Tibial artery (tissue), 4 donors: Measurements from ENCODE around the gene MYO3B.

Source experiments
- DNase-seq, 2 donors: peaks; one replicate each; pipeline ENCODE4 v3.0.0-alpha.2; 2019
- H3K27ac ChIP-seq, 2 donors: fragments of 200-600 bp; sonication (generic) in 1 of 2; 1 replicate in 1 of 2; 2 replicates in 1 of 2; pipeline ENCODE4 v1.5.1; 2018 to 2019; ENCODE audit warnings: mild to moderate bottlenecking in 1 of 2
- H3K27me3 ChIP-seq, 2 donors: fragments of 200-600 bp; sonication (generic) in 1 of 2; one replicate each; pipeline versions ENCODE4 v1.5.1 to v1.6.0; 2016 to 2019
- H3K36me3 ChIP-seq, 3 donors: fragments of 200-600 bp; sonication (generic) in 2 of 3; one replicate each; pipeline ENCODE4 v1.5.1; 2016 to 2019; ENCODE audit warnings: mild to moderate bottlenecking in 2 of 3
- H3K4me1 ChIP-seq, 4 donors: fragments of 200-600 bp; sonication (generic) in 2 of 4; 1 replicate in 3 of 4; 2 replicates in 1 of 4; pipeline ENCODE4 v1.5.1; 2016 to 2019
- H3K4me3 ChIP-seq, 2 donors: fragments of 200-600 bp; sonication (generic) in 1 of 2; 1 replicate in 1 of 2; 2 replicates in 1 of 2; pipeline ENCODE4 v1.5.1; 2018 to 2019; ENCODE audit warnings: mild to moderate bottlenecking in 2 of 2
- H3K9me3 ChIP-seq, 3 donors: fragments of 200-600 bp; sonication (generic) in 1 of 3; one replicate each; pipeline ENCODE4 v1.5.1; 2016 to 2019
- intact Hi-C: fragments of 100-400 bp; cut with DNase I; formaldehyde crosslinking; loops from one replicate; pipeline ENCODE4 v1.15.0; 2023; ENCODE audit warnings: low total_unique reads
- TF ChIP-seq, protein P1 (sequence below), 2 experiments: fragments of 200-600 bp in 1 of 2; fragments of 450-650 bp in 1 of 2; IDR thresholded peaks; one replicate each; pipeline ENCODE4 v1.5.1; 2017 to 2019; ENCODE audit warnings: antibody characterized with exemption in 2 of 2, mild to moderate bottlenecking in 1 of 2, moderate library complexity in 1 of 2

Gene MYO3B

DNA sequence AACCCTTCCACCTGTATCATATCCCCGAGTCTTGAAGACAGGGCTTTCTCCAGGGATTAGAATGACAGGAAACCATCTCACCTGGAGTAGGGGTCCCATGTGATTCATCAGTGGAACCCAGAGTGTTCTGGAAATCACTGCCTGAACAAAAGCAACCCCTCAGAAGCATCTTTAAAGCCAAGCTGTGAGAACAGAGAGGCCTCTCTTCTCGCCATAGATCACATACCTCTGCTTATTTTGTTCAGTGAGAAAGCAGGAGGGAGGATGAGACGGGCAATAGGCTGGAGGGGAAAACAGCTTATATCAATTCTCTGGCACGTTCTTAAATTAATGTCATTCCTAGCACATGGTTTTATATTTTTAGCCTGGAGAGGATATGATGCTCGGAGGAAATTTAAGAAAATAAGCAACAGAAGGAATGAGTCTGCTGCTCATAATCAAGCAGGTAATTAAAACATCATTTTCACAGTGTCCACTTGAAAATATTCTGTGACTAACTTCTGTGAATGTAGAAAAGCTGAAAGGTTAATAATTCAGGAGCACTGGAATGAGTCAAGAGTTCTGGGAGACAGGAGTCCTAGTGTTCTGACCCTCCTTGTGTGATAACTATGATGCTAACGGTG, 323.6 kb downstream of the MYO3B start:
- DNase-seq: no peak
- Histone ChIP-seq H3K27me3 (no peaks in the 10 kb centered on the region), H3K4me3 (no peak overlapping the region), H3K36me3 (no peaks in the 10 kb centered on the region), H3K27ac (no peak overlapping the region), H3K9me3 (no peaks in the 10 kb centered on the region), H3K4me1 (peaks cover 0 to 13% (median 10%) of the 10 kb centered on the region in 4 donors)
- TF ChIP-seq, protein P1, sequence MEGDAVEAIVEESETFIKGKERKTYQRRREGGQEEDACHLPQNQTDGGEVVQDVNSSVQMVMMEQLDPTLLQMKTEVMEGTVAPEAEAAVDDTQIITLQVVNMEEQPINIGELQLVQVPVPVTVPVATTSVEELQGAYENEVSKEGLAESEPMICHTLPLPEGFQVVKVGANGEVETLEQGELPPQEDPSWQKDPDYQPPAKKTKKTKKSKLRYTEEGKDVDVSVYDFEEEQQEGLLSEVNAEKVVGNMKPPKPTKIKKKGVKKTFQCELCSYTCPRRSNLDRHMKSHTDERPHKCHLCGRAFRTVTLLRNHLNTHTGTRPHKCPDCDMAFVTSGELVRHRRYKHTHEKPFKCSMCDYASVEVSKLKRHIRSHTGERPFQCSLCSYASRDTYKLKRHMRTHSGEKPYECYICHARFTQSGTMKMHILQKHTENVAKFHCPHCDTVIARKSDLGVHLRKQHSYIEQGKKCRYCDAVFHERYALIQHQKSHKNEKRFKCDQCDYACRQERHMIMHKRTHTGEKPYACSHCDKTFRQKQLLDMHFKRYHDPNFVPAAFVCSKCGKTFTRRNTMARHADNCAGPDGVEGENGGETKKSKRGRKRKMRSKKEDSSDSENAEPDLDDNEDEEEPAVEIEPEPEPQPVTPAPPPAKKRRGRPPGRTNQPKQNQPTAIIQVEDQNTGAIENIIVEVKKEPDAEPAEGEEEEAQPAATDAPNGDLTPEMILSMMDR (IDR thresholded peaks at IDR 0.05): no peak
- intact Hi-C loops: no loop called here

DNA sequence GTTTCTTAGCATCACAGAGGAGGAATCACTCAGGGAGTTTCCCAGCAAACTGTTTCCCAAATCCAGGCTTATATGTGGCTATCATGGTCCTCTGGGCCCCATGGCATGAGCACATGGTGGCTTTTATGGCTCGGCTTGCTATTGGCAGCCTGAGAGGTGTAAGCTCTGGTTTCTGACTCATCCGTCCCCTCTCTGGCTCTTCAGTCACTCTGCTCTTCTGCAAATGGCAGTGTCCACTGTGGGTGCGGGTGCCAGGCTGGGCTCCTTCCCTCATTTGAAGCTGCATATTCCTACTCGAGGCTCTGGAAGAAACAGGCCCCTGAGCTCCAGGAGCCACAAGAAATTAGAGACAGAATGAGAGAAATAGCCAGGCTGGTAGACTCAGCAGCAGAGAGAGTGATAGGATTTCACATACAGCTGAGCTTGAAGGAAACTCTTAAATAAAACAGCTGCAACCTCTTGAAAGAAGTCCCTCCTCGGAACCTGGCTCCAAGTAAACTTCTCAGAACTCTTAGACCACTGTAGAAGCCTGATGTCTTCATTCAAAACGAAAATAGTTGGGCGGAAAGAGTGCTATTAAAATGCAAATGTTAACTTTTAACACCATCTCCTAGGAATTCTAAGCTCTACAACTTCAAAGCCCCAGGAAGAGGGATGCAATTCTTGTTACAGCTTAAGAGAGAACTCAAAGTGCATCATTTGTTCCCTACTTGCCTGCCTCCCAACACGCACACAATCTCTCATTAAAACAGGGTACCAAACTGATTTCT, 324.6 kb downstream of the MYO3B start:
- H3K4me3 ChIP-seq: no peak overlapping the region
- H3K27ac ChIP-seq: no peak overlapping the region
- no peaks in the 10 kb centered on the region for H3K27me3 ChIP-seq
- H3K4me1 ChIP-seq: peaks cover 0 to 16% (median 14%) of the 10 kb centered on the region in 4 donors
- intact Hi-C loops: no loop called here
- no peaks in the 10 kb centered on the region for H3K36me3 ChIP-seq
- TF ChIP-seq, protein P1 (IDR thresholded peaks at IDR 0.05): no peak
- H3K9me3 ChIP-seq: no peaks in the 10 kb centered on the region
- no peak for DNase-seq

DNA sequence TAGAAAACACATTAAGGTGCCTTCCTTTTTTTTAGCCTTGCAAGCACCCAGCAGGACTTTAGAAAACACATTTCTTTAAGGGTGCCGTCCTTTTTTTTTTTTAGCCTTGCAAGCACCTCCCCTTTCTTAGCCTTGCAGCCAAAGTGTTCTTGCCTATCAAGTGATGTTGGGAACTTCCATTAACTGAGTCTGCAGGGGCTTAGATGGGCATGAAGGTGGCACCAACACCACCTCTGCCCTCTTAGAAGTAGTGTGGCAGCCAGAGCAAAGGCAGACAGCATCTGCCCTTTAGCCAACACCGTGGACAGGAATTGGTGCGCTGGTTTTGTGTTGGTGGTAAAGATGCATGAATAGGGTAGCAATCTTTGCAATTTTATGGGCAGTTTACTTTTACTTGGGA, 325.6 kb downstream of the MYO3B start:
- H3K9me3 ChIP-seq: no peaks in the 10 kb centered on the region
- no peak overlapping the region for H3K27ac ChIP-seq
- H3K4me1 ChIP-seq: peaks cover 0 to 16% (median 14%) of the 10 kb centered on the region in 4 donors

GRCh38 chr2:170503971-170504809, 326.2 kb downstream of the MYO3B start:
- Histone ChIP-seq H3K4me3 (no peak overlapping the region), H3K9me3 (no peaks in the 10 kb centered on the region), H3K27ac (peak overlapping the region in 1 of 2 donors; percentile 80), H3K36me3 (no peaks in the 10 kb centered on the region), H3K4me1 (peaks cover 0 to 16% (median 14%) of the 10 kb centered on the region in 4 donors), H3K27me3 (no peaks in the 10 kb centered on the region)
- TF ChIP-seq, protein P1 (IDR thresholded peaks at IDR 0.05): no peak
- intact Hi-C loops: no loop called here
- no peak for DNase-seq

More for the DNA sequence above, 325.6 kb downstream of the MYO3B start:
- intact Hi-C loops: no loop called here
- TF ChIP-seq, protein P1 (IDR thresholded peaks at IDR 0.05): no peak
- Histone ChIP-seq H3K36me3 (no peaks in the 10 kb centered on the region), H3K4me3 (no peak overlapping the region), H3K27me3 (no peaks in the 10 kb centered on the region)
- DNase-seq: no peak

GRCh38 chr2:170504810-170505145, 326.8 kb downstream of the MYO3B start:
- Histone ChIP-seq H3K4me3 (no peak overlapping the region), H3K27ac (peak overlapping the region in 1 of 2 donors; percentile 80), H3K36me3 (no peaks in the 10 kb centered on the region), H3K4me1 (peaks cover 0 to 16% (median 14%) of the 10 kb centered on the region in 4 donors), H3K9me3 (no peaks in the 10 kb centered on the region), H3K27me3 (no peaks in the 10 kb centered on the region)
- no peak for DNase-seq
- TF ChIP-seq, protein P1 (IDR thresholded peaks at IDR 0.05): no peak
- intact Hi-C loops: no loop called here
